GM12878 (cell line): ENCODE measurements around the gene ANKRD13B. TPM values are rescaled to one million over a fixed set of nuclear protein-coding genes. Genes with fewer than 3 reads are reported as not detected.

Source experiments
- ATAC-seq: fragments of 200-7000 bp; cut with Tn5 transposase; 3 replicates; pipeline ENCODE4 v1.9.1; 2020; ENCODE audit warnings: mild to moderate bottlenecking, moderate library complexity
- BruUV-seq: library from RNA; stranded (reverse); fragments of 400-500 nt; replicated peaks from 2 replicates; lab custom pipeline; 2021; lab: Mats Ljungman, UMichigan
- CTCF ChIA-PET: fragments of 300-600 bp; sonication (Branson Sonifier 250); formaldehyde crosslinking; extraction: SDS; loops from one replicate; lab custom pipeline; 2021; ENCODE audit warnings: inconsistent platforms; lab: Yijun Ruan, JAX
- POLR2A ChIA-PET: fragments of 350-600 bp; formaldehyde crosslinking; extraction: SDS; loops from one replicate; lab custom pipeline; 2021; ENCODE audit warnings: inconsistent platforms; lab: Charles Lee
- RAD21 ChIA-PET: fragments of 300-600 bp; sonication (Branson Sonifier 250); formaldehyde crosslinking; loops from one replicate; lab custom pipeline; 2023; ENCODE audit warnings: antibody characterized with exemption; ENCODE audit not compliant: unreplicated experiment; lab: Charles Lee
- SMC1A ChIA-PET: fragments of 300-600 bp; sonication (Branson Sonifier 250); formaldehyde crosslinking; loops from one replicate; lab custom pipeline; 2023; ENCODE audit not compliant: unreplicated experiment, uncharacterized antibody; lab: Charles Lee
- DNase-seq: peaks from one replicate; pipeline ENCODE4 v3.0.0-alpha.2; 2011; ENCODE audit warnings: low read depth, low spot score
- FAIRE-seq: peaks from 3 replicates; lab custom pipeline; 2011; peaks lifted over from hg19 to GRCh38; lab: Jason Lieb, UNC
- H2AFZ ChIP-seq: 2 replicates; pipeline ENCODE4 v1.6.0; 2011; ENCODE audit warnings: low read depth, low read length, control low read depth; ENCODE audit not compliant: control insufficient read depth
- H3K27ac ChIP-seq: 2 replicates; pipeline ENCODE4 v1.5.1; 2011; ENCODE audit warnings: control low read depth; ENCODE audit not compliant: control insufficient read depth, insufficient read depth
- H3K27me3 ChIP-seq, 2 experiments: replicated peaks in 1 of 2; 2 replicates each; pipeline versions ENCODE4 v1.6.0 to v1.6.1; 2011; ENCODE audit warnings: low read length in 1 of 2; ENCODE audit not compliant: control insufficient read depth in 2 of 2, insufficient read depth in 2 of 2
- H3K36me3 ChIP-seq, 2 experiments: 2 replicates each; pipeline ENCODE4 v1.5.1; 2011; ENCODE audit warnings: low read length in 1 of 2; ENCODE audit not compliant: control insufficient read depth in 2 of 2, insufficient read depth in 2 of 2
- H3K4me1 ChIP-seq: 2 replicates; pipeline ENCODE4 v1.6.1; 2011; ENCODE audit warnings: mild to moderate bottlenecking, low read length, moderate library complexity, mixed read lengths; ENCODE audit not compliant: control insufficient read depth, insufficient read depth
- H3K4me2 ChIP-seq: 2 replicates; pipeline ENCODE4 v1.6.0; 2011; ENCODE audit warnings: control low read depth; ENCODE audit not compliant: control insufficient read depth, insufficient read depth
- H3K4me3 ChIP-seq: fragments of 200-600 bp; sonication (generic); 2 replicates; pipeline ENCODE4 v1.5.1; 2016
- H3K79me2 ChIP-seq: 2 replicates; pipeline ENCODE4 v1.6.0; 2011; ENCODE audit warnings: low read length; ENCODE audit not compliant: control insufficient read depth, insufficient read depth
- H3K9ac ChIP-seq: 2 replicates; pipeline ENCODE4 v1.8.0; 2011; ENCODE audit warnings: low read length, control low read depth, mixed read lengths; ENCODE audit not compliant: control insufficient read depth, insufficient read depth
- H3K9me3 ChIP-seq: replicated peaks from 3 replicates; pipeline ENCODE4 v1.5.1; 2011; ENCODE audit warnings: mild to moderate bottlenecking, low read length; ENCODE audit not compliant: control insufficient read depth, insufficient read depth
- H4K20me1 ChIP-seq: 2 replicates; pipeline ENCODE4 v1.6.0; 2011; ENCODE audit not compliant: control insufficient read depth, insufficient read depth
- CBFB ChIP-seq: IDR thresholded peaks from 2 replicates; pipeline ENCODE4 v1.6.1; 2016; ENCODE audit warnings: antibody characterized with exemption, low read depth
- CHD1 ChIP-seq: IDR thresholded peaks from 2 replicates; pipeline ENCODE4 v1.6.1; 2012; ENCODE audit warnings: low read depth, low read length, improper control_type of control experiment
- CHD2 ChIP-seq: IDR thresholded peaks from 2 replicates; pipeline ENCODE4 v1.6.1; 2011; ENCODE audit warnings: low read depth, low read length, improper control_type of control experiment, borderline replicate concordance
- CREB1 ChIP-seq: IDR thresholded peaks from 2 replicates; pipeline ENCODE4 v1.6.1; 2012; ENCODE audit warnings: low read depth, mild to moderate bottlenecking, inconsistent platforms
- FOXK2 ChIP-seq: fragments of 450-650 bp; IDR thresholded peaks from 2 replicates; pipeline ENCODE4 v1.6.1; 2017; ENCODE audit warnings: mild to moderate bottlenecking, moderate library complexity
- HDAC2 ChIP-seq: fragments of 200-600 bp; sonication (generic); IDR thresholded peaks from 2 replicates; pipeline ENCODE4 v1.6.1; 2017
- IKZF1 ChIP-seq: fragments of 450-650 bp; conservative IDR thresholded peaks from 2 replicates; pipeline ENCODE4 v1.6.1; 2017; ENCODE audit warnings: antibody characterized with exemption, mild to moderate bottlenecking
- IRF4 ChIP-seq: IDR thresholded peaks from 2 replicates; pipeline ENCODE4 v1.6.1; 2011; ENCODE audit warnings: low read depth, low read length
- KLF5 ChIP-seq: fragments of 450-650 bp; IDR thresholded peaks from 2 replicates; pipeline ENCODE4 v1.6.1; 2014; ENCODE audit warnings: mild to moderate bottlenecking; ENCODE audit not compliant: partially characterized antibody
- NFXL1 ChIP-seq: fragments of 450-650 bp; IDR thresholded peaks from 2 replicates; pipeline ENCODE4 v1.6.1; 2017; ENCODE audit warnings: antibody characterized with exemption, mild to moderate bottlenecking, borderline replicate concordance
- NR2C1 ChIP-seq: fragments of 450-650 bp; IDR thresholded peaks from 2 replicates; pipeline ENCODE4 v1.6.1; 2017; ENCODE audit warnings: antibody characterized with exemption, mild to moderate bottlenecking, moderate library complexity
- SMAD5 ChIP-seq: IDR thresholded peaks from 2 replicates; pipeline ENCODE4 v1.6.1; 2016; ENCODE audit warnings: antibody characterized with exemption, low read depth
- STAT3 ChIP-seq: IDR thresholded peaks from 2 replicates; pipeline ENCODE4 v1.6.1; 2011; ENCODE audit warnings: low read depth, low read length, improper control_type of control experiment
- ZZZ3 ChIP-seq: IDR thresholded peaks from 2 replicates; pipeline ENCODE4 v1.6.1; 2011; ENCODE audit warnings: low read depth; ENCODE audit not compliant: control insufficient read depth, insufficient read length
- WGBS: methylation state at CpG from one replicate; pipeline ENCODE4 v1.1.6; 2016; ENCODE audit warnings: low lambda C conversion rate; ENCODE audit not compliant: insufficient replicate concordance, insufficient coverage; ENCODE audit errors: missing lambda C conversion rate; 5-methylcytosine and 5-hydroxymethylcytosine counted together
- in situ Hi-C: fragments of 300-500 bp; cut with MboI; formaldehyde crosslinking; loops from 9 replicates; pipeline ENCODE4 v1.14.3; 2018; ENCODE audit warnings: mixed read lengths
- intact Hi-C: fragments of 100-400 bp; cut with micrococcal nuclease; formaldehyde crosslinking; loops from one replicate; pipeline ENCODE4 v1.14.2; 2022; ENCODE audit not compliant: unreplicated experiment
- polyA plus RNA-seq, 11 experiments: library from polyadenylated mRNA; depleted of rRNA in 4 of 11; unstranded in 6 of 11; stranded (reverse) in 5 of 11; fragments of >200 nt; fragmentation: Nextera tagmentation in 4 of 11; fragmentation: Illumina TruSeq in 1 of 11; extraction: Ambion mirVana in 4 of 11; extraction: Trizol in 1 of 11; gene quantifications; 1 replicate in 1 of 11; 2 replicates in 10 of 11; pipeline versions ENCODE4 v1.2.1 to v1.2.3, GENCODE V29; 2011 to 2016; ENCODE audit warnings: inconsistent platforms in 2 of 11, missing spikeins in 2 of 11, low read depth in 1 of 11
- total RNA-seq, 4 experiments: library from RNA; depleted of rRNA in 3 of 4; stranded (reverse); fragments of >200 nt in 3 of 4; fragmentation: Illumina TruSeq in 1 of 4; extraction: Trizol in 1 of 4; gene quantifications; 2 replicates each; pipeline versions ENCODE4 v1.2.1 to v1.2.3, GENCODE V29; 2013 to 2021
- TF ChIP-seq, protein P1 (sequence below): fragments of 450-650 bp; IDR thresholded peaks from 2 replicates; pipeline ENCODE4 v1.6.1; 2018; ENCODE audit warnings: borderline replicate concordance, mild to moderate bottlenecking; ENCODE audit not compliant: partially characterized antibody

The ANKRD13B gene
- total and polyA plus RNA-seq, 10 of the 15 experiments (the other 5 are each of a cell fraction or from before 2014, with no cell fraction given): 0.18 to 15.0 (median 2.8) TPM

DNA sequence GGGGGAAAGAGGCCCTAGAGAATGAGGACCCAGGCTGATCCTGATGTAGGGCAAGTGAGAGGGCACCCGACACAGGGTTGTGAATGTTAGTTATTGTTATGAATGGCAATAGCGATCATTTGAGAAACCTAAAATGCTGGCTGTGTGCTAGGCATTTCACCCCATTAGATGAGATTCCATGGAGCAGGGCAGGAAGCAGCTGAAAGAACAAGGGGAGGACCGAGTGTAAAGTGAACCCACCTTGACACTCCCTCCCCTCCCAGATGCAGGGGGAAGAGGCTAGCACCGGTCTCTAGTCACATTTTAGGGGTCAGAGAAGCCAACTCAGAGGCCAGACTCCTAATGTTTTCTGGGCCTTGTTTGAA, 30.3 kb downstream of the ANKRD13B start:
- POLR2A ChIA-PET: no interaction called here
- peaks cover 3% of the 10 kb centered on the region; the same call in 1 of the 2 replicates for H4K20me1 ChIP-seq
- FAIRE-seq: no peak
- H3K9me3 ChIP-seq: no peaks in the 10 kb centered on the region
- RAD21 ChIA-PET: interaction anchor here (1.6 to 2.3 kb wide), 2 partner anchors 156 to 308 kb away, joined by 5 to 8 read pairs; no protein-coding TSS in a partner anchor
- H3K27ac ChIP-seq: no peak overlapping the region
- H3K36me3 ChIP-seq: peaks cover under 1 to 4% of the 10 kb centered on the region in 2 experiments; a peak in 1 of 4 replicates
- intact Hi-C loops: loop anchor here (5.0 kb wide), 1 partner anchor 49 kb away; no protein-coding TSS in a partner anchor
- no peak for DNase-seq
- peak overlapping the region; percentile 19; the same call in 1 of the 2 replicates for H3K9ac ChIP-seq
- H3K4me3 ChIP-seq: peak overlapping the region; percentile 78; the same call in 1 of the 2 replicates
- H3K27me3 ChIP-seq: no peaks in the 10 kb centered on the region; a peak in 1 of 4 replicates
- peak overlapping the region; percentile 88 for H3K4me2 ChIP-seq
- WGBS: 83% methylated on average over 4 of the region's 4 CpGs
- SMC1A ChIA-PET: no interaction called here
- in situ Hi-C loops: no loop called here
- H3K79me2 ChIP-seq: no peaks in the 10 kb centered on the region
- CTCF ChIA-PET: interaction anchor here (0.9 to 3.0 kb wide), 3 partner anchors 10 to 156 kb away, joined by 3 to 13 read pairs (median 3); no protein-coding TSS in a partner anchor
- TF ChIP-seq CBFB (no peak), HDAC2 (no peak), STAT3 (no peak), IKZF1 (no peak), ZZZ3 (no peak), NFXL1 (no peak), SMAD5 (no peak), CREB1 (no peak), CHD1 (no peak), NR2C1 (no peak), FOXK2 (no peak), KLF5 (no peak), CHD2 (no peak), IRF4 (no peak)
- TF ChIP-seq, protein P1, sequence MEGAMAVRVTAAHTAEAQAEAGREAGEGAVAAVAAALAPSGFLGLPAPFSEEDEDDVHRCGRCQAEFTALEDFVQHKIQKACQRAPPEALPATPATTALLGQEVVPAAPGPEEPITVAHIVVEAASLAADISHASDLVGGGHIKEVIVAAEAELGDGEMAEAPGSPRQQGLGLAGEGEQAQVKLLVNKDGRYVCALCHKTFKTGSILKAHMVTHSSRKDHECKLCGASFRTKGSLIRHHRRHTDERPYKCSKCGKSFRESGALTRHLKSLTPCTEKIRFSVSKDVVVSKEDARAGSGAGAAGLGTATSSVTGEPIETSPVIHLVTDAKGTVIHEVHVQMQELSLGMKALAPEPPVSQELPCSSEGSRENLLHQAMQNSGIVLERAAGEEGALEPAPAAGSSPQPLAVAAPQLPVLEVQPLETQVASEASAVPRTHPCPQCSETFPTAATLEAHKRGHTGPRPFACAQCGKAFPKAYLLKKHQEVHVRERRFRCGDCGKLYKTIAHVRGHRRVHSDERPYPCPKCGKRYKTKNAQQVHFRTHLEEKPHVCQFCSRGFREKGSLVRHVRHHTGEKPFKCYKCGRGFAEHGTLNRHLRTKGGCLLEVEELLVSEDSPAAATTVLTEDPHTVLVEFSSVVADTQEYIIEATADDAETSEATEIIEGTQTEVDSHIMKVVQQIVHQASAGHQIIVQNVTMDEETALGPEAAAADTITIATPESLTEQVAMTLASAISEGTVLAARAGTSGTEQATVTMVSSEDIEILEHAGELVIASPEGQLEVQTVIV: no peak
- no peak for ATAC-seq
- no TSS peak for BruUV-seq
- H3K4me1 ChIP-seq: peaks cover 5% of the 10 kb centered on the region; the same call in 1 of the 2 replicates
- no peak overlapping the region; the same call in 1 of the 2 replicates for H2AFZ ChIP-seq
